ENCODE measurements around the gene IL1R1. TPM values are rescaled to one million over a fixed set of nuclear protein-coding genes. Genes with fewer than 3 reads are reported as not detected.
A peak's percentile ranks its signal among the peaks of the same experiment; 100 is the strongest.

The IL1R1 gene
- total RNA-seq, 4 donors from 2014 or later, result 20.0 to 157 (median 38.9) TPM

DNA sequence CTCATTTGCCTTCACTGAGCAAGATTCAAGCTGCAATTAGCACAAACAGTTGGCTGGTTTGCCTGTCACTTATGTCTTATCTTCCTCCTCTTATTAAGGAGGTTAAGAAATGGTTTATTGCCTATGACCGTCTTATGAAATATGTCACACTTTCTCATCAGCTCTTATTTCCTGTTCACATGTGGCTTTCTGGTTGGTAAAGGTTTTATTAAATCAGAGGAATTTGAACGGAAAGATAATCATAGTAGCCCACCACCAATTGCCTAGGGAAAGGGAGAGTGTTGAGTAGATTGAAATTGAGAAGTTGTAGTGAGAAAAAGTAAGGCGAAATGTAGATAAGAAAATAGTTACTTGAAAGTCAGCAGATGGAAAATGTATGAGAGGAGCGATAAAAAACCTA, 4.2 kb upstream of the IL1R1 start:
- no peaks in the 10 kb centered on the region for H3K36me3 ChIP-seq
- H3K9me3 ChIP-seq, result no peaks in the 10 kb centered on the region
- H3K4me1 ChIP-seq, result no peaks in the 10 kb centered on the region
- no peak overlapping the region for H3K27ac ChIP-seq
- no peaks in the 10 kb centered on the region for H3K27me3 ChIP-seq
- TF ChIP-seq CTCF (IDR thresholded peaks at IDR 0.05) (no peak), POLR2A (IDR thresholded peaks at IDR 0.05) (no peak)
- no peak for DNase-seq
- H3K4me3 ChIP-seq, result no peak overlapping the region

DNA sequence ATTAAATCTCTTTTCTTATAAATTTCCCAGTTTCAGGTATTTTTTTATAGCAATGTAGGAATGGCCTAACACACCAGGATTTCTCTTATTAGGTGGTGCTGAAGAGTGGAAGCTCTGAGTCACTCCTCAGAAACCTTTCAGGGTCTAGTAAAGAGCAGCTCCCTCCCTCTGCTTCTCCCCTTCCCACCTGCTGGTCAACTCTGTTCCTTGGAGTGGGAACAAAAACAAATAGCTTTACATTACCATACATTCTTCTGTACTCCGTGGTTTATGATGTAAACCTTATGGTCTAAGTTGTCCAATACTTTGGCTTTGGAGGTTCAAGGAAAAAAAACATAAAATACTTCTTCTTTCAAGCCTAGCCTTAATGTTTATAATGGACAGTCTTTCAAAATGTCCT, 2.7 kb upstream of the IL1R1 start:
- Histone ChIP-seq H3K27ac (no peak overlapping the region), H3K9me3 (no peaks in the 10 kb centered on the region), H3K27me3 (no peaks in the 10 kb centered on the region), H3K36me3 (no peaks in the 10 kb centered on the region), H3K4me3 (no peak overlapping the region), H3K4me1 (no peaks in the 10 kb centered on the region)
- TF ChIP-seq CTCF (IDR thresholded peaks at IDR 0.05) (no peak), POLR2A (IDR thresholded peaks at IDR 0.05) (no peak)
- DNase-seq, result no peak

- H3K27me3 ChIP-seq, result no peaks in the 10 kb centered on the region
- H3K36me3 ChIP-seq, result peaks cover 0 to under 1% (median 0%) of the 10 kb centered on the region in 3 donors
- no peaks in the 10 kb centered on the region for H3K4me1 ChIP-seq
- DNase-seq, result no peak
- no peak overlapping the region for H3K4me3 ChIP-seq
- H3K9me3 ChIP-seq, result peaks cover 0 to 1% (median 0%) of the 10 kb centered on the region in 4 donors
- TF ChIP-seq POLR2A (IDR thresholded peaks at IDR 0.05) (no peak), CTCF (IDR thresholded peaks at IDR 0.05) (no peak)
- H3K27ac ChIP-seq, result peak overlapping the region in 3 of 4 donors; percentile 86 to 93 (median 90)
Measured at GRCh38 chr2:102140377-102140776, 2.2 kb upstream of the IL1R1 start.

DNA sequence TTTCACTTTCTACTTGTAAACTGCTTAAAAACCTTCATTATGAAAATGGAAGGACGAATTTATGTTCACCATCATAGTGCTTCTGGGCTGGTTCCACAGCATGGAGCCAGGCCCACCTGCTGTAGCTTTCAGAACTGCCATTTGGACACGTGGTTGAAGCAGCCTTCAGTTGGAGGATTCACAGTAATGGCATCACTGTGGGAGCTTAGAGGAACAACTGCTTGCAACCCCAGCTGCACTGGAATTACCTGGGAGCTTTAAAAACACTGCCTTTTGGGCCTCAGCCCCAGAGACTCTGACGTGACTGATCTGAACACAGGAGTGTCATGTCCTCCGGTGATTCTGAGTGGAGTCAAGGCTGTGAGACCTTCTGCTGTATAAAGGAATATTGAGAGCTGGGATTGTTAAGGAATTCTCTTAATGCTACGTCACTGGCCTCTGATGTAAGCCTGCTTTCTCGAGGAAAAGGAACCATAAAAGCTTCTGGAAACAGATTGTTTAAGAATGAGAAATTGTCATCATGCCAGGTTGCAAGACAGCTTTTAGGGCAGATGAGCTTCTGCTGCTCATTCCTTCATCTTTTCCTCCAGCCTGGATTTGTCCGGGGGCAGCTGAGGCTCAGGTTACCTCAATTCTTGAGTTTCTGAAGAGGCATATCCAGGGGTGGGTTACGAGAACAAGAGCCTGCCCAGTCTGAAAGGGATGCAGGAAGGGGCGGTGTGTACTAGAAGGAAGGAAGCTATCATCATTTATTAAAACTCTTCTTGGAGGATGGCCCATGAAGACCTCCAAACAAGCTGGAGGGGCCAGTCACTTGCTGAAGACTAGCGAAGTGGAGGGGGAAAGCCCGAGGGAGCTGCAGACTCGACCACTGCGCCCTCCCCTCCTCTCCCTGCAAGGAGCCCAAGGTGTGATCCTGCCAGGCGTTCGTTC, 1.3 kb upstream of the IL1R1 start:
- no peaks in the 10 kb centered on the region for H3K27me3 ChIP-seq
- TF ChIP-seq CTCF (IDR thresholded peaks at IDR 0.05), result no peak
- no peak for TF ChIP-seq POLR2A (IDR thresholded peaks at IDR 0.05)
- H3K4me3 ChIP-seq, result peak overlapping the region; percentile 35 to 73 (median 53)
- peak overlapping the region; percentile 72 to 93 (median 88) for H3K27ac ChIP-seq
- no peaks in the 10 kb centered on the region for H3K4me1 ChIP-seq
- peaks cover 0 to 6% (median 2%) of the 10 kb centered on the region in 4 donors for H3K9me3 ChIP-seq
- H3K36me3 ChIP-seq, result peaks cover 0 to 5% (median 0%) of the 10 kb centered on the region in 3 donors
- no peak for DNase-seq

DNA sequence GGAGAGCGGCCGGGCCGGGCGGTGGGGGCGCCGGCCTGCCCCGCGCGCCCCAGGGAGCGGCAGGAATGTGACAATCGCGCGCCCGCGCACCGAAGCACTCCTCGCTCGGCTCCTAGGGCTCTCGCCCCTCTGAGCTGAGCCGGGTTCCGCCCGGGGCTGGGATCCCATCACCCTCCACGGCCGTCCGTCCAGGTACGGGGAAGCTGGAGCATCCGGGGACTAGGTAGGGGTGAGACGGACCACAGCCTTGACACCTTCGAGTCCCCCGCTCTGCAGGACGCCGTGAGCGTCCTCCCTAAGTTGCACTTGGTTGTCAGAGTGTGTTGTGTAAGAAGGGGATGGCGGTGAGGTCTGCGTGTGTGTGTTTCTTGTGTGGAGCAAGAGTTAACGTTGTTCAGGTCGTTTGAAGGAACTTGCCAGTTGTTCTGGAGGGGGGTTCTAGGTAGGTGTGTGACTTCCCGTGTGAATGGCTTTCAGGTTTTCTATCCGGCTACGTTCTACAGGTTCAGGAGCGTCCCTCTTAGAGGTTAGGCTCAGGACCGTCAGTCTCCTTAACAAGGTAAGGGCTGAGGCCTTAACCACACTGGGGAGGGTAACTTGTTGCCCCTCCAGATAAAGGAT, 393 bp downstream of the IL1R1 start:
- no peak for DNase-seq
- H3K27me3 ChIP-seq, result no peaks in the 10 kb centered on the region
- peak overlapping the region; percentile 72 to 93 (median 88) for H3K27ac ChIP-seq
- H3K4me1 ChIP-seq, result no peaks in the 10 kb centered on the region
- H3K9me3 ChIP-seq, result peaks cover 0 to 6% (median 2%) of the 10 kb centered on the region in 4 donors
- TF ChIP-seq POLR2A (IDR thresholded peaks at IDR 0.05) (no peak), CTCF (IDR thresholded peaks at IDR 0.05) (no peak)
- H3K36me3 ChIP-seq, result peaks cover 0 to 5% (median 0%) of the 10 kb centered on the region in 3 donors
- peak overlapping the region; percentile 35 to 73 (median 54) for H3K4me3 ChIP-seq
